Right lobe of liver (tissue), 6 donors: ENCODE results near the gene APP. TPM values are rescaled to one million over a fixed set of nuclear protein-coding genes. Genes with fewer than 3 reads are reported as not detected.

ENCODE experiments used
- ATAC-seq, 4 donors: fragments of 200-7000 bp; cut with Tn5 transposase; one replicate each; pipeline ENCODE4 v1.9.1; 2020; ENCODE audit warnings: mild to moderate bottlenecking in 4 of 4, moderate library complexity in 4 of 4
- DNase-seq, 3 donors: peaks; one replicate each; pipeline ENCODE4 v3.0.0-alpha.2; 2020
- H3K27ac ChIP-seq, 3 donors: fragments of 200-600 bp; one replicate each; pipeline ENCODE4 v1.8.0; 2022
- H3K27me3 ChIP-seq, 2 donors: fragments of 200-600 bp; one replicate each; pipeline ENCODE4 v1.8.0; 2022
- H3K36me3 ChIP-seq, 4 donors: fragments of 200-600 bp; sonication (generic) in 1 of 4; one replicate each; pipeline versions ENCODE4 v1.5.1 to v1.8.0; 2017 to 2022; ENCODE audit warnings: control low read depth in 1 of 4
- H3K4me1 ChIP-seq, 4 donors: fragments of 200-600 bp; sonication (generic) in 1 of 4; one replicate each; pipeline versions ENCODE4 v1.5.1 to v1.8.0; 2017 to 2022; ENCODE audit warnings: control low read depth in 1 of 4
- H3K4me3 ChIP-seq, 3 donors: fragments of 200-600 bp; one replicate each; pipeline ENCODE4 v1.8.0; 2022
- H3K9me3 ChIP-seq, 4 donors: fragments of 200-600 bp; sonication (generic) in 1 of 4; one replicate each; pipeline versions ENCODE4 v1.5.1 to v1.8.0; 2017 to 2022; ENCODE audit warnings: control low read depth in 1 of 4
- CTCF ChIP-seq, 4 donors: fragments of 200-600 bp in 3 of 4; fragments of 450-650 bp in 1 of 4; IDR thresholded peaks; one replicate each; pipeline versions ENCODE4 v1.5.1 to v1.8.0; 2016 to 2022; ENCODE audit warnings: antibody characterized with exemption in 4 of 4, mild to moderate bottlenecking in 2 of 4
- POLR2A ChIP-seq: fragments of 450-650 bp; IDR thresholded peaks from one replicate; pipeline ENCODE4 v1.6.1; 2017; ENCODE audit warnings: antibody characterized with exemption, mild to moderate bottlenecking
- WGBS: methylation state at CpG from one replicate; pipeline ENCODE4 v1.1.6; 2018; ENCODE audit warnings: low coverage, low lambda C conversion rate; ENCODE audit not compliant: insufficient coverage; ENCODE audit errors: missing lambda C conversion rate; 5-methylcytosine and 5-hydroxymethylcytosine counted together
- intact Hi-C, 2 donors: fragments of 100-400 bp; cut with DNase I; formaldehyde crosslinking; loops; one replicate each; pipeline versions ENCODE4 v1.11.2 to v1.14.1; 2022
- total RNA-seq, 6 experiments: library from RNA; depleted of rRNA in 2 of 6; stranded (reverse); fragments of >200 nt in 2 of 6; fragmentation: NEBNext Ultra II Directional in 3 of 6; extraction: Animal tissue kit (Norgen Biotek cat#: 25700) in 3 of 6; gene quantifications; one replicate each; pipeline versions ENCODE4 v1.1.0 to v1.2.4, GENCODE V29; 2016 to 2023
- donor health status: DM: no; HTN: yes; CAD: no.
- donor health status: DM: no; HTN: no; CAD: no.
- donor health status: DM: no; HTN: no; CAD: no.
- donor health status: DM: no; HTN: yes; CAD: no.
- donor health status: DM: no; HTN: yes; CAD: no.

APP gene
- total RNA-seq, 6 experiments from 2014 or later, result 127 to 262 (median 208) TPM

GRCh38 chr21:25863747-25864146 lies 306.8 kb downstream of the APP start:
- H3K27ac ChIP-seq, result peak overlapping the region; percentile 39 to 77 (median 64)
- no peaks in the 10 kb centered on the region for H3K27me3 ChIP-seq
- no peak for DNase-seq
- TF ChIP-seq POLR2A (no peak), CTCF (IDR thresholded peaks at IDR 0.05) (no peak)
- ATAC-seq, result peak; percentile 12 to 56 (median 38)
- no peaks in the 10 kb centered on the region for H3K9me3 ChIP-seq
- H3K36me3 ChIP-seq, result no peaks in the 10 kb centered on the region
- no peak overlapping the region for H3K4me3 ChIP-seq
- WGBS, result 36% methylated on average over 4 of the region's 4 CpGs
- H3K4me1 ChIP-seq, result peaks cover 0 to 35% (median 17%) of the 10 kb centered on the region in 4 donors
- intact Hi-C loops, result no loop called here

- no peak for TF ChIP-seq CTCF (IDR thresholded peaks at IDR 0.05)
- TF ChIP-seq POLR2A, result no peak
- peak; percentile 61 to 77 (median 64) for ATAC-seq
- Histone ChIP-seq H3K27ac (peak overlapping the region; percentile 39 to 77 (median 64)), H3K9me3 (no peaks in the 10 kb centered on the region), H3K4me1 (peaks cover 0 to 35% (median 17%) of the 10 kb centered on the region in 4 donors), H3K36me3 (no peaks in the 10 kb centered on the region), H3K4me3 (no peak overlapping the region), H3K27me3 (no peaks in the 10 kb centered on the region)
- intact Hi-C loops, result no loop called here
- 13% methylated on average over 1 of the region's 1 CpG for WGBS
- DNase-seq, result no peak
Observed at GRCh38 chr21:25863031-25863430, 307.5 kb downstream of the APP start.

GRCh38 chr21:25862596-25862995 lies 308.0 kb downstream of the APP start:
- H3K4me3 ChIP-seq, result no peak overlapping the region
- ATAC-seq, result peak; percentile 29 to 70 (median 65)
- TF ChIP-seq POLR2A (no peak), CTCF (IDR thresholded peaks at IDR 0.05) (peak; percentile 54 to 85 (median 76))
- H3K36me3 ChIP-seq, result no peaks in the 10 kb centered on the region
- H3K9me3 ChIP-seq, result no peaks in the 10 kb centered on the region
- peak overlapping the region in 2 of 3 donors; percentile 64 to 77 for H3K27ac ChIP-seq
- H3K27me3 ChIP-seq, result no peaks in the 10 kb centered on the region
- H3K4me1 ChIP-seq, result peaks cover 0 to 35% (median 17%) of the 10 kb centered on the region in 4 donors
- 17% methylated on average over 1 of the region's 1 CpG for WGBS
- intact Hi-C loops, result no loop called here
- no peak for DNase-seq

- no peaks in the 10 kb centered on the region for H3K9me3 ChIP-seq
- 77% methylated on average over 3 of the region's 3 CpGs for WGBS
- peaks cover 0 to 35% (median 17%) of the 10 kb centered on the region in 4 donors for H3K4me1 ChIP-seq
- TF ChIP-seq POLR2A, result no peak
- no peak for TF ChIP-seq CTCF (IDR thresholded peaks at IDR 0.05)
- no peak overlapping the region for H3K4me3 ChIP-seq
- no peaks in the 10 kb centered on the region for H3K27me3 ChIP-seq
- no peaks in the 10 kb centered on the region for H3K36me3 ChIP-seq
- DNase-seq, result no peak
- H3K27ac ChIP-seq, result peak overlapping the region in 2 of 3 donors; percentile 64 to 77
- no peak for ATAC-seq
- intact Hi-C loops, result no loop called here
Observed at GRCh38 chr21:25862112-25862511, 308.5 kb downstream of the APP start.
